HepG2 (cell line): ENCODE results near the gene LRFN2. TPM values are rescaled to one million over a fixed set of nuclear protein-coding genes. Genes with fewer than 3 reads are reported as not detected.

Experiments
- ATAC-seq: fragments of 200-7000 bp; cut with Tn5 transposase; 3 replicates; pipeline ENCODE4 v1.9.1; 2020; ENCODE audit warnings: mild to moderate bottlenecking, moderate library complexity
- BruUV-seq: library from RNA; stranded (reverse); fragments of 400-500 nt; replicated peaks from 2 replicates; lab custom pipeline; 2021; lab: Mats Ljungman, UMichigan
- CTCF ChIA-PET: fragments of 300-600 bp; formaldehyde crosslinking; extraction: SDS; loops from one replicate; lab custom pipeline; 2021; ENCODE audit warnings: low total read pairs, inconsistent platforms, low intra/inter-chr PET ratio; lab: Yijun Ruan, JAX
- POLR2A ChIA-PET: fragments of 350-600 bp; sonication (Branson Sonifier 250); formaldehyde crosslinking; loops from one replicate; lab custom pipeline; 2020; ENCODE audit warnings: antibody characterized with exemption, inconsistent platforms; lab: Yijun Ruan, JAX
- DNase-seq: peaks from one replicate; pipeline ENCODE4 v3.0.0-alpha.2; 2015; ENCODE audit warnings: low spot score
- FAIRE-seq: peaks from 3 replicates; lab custom pipeline; 2011; peaks lifted over from hg19 to GRCh38; lab: Jason Lieb, UNC
- H2AFZ ChIP-seq: one replicate; pipeline ENCODE4 v1.6.1; 2011; ENCODE audit warnings: low read length, inconsistent platforms
- H3K27ac ChIP-seq: fragments of 300-600 bp; 3 replicates; pipeline ENCODE4 v1.8.0; 2011; ENCODE audit warnings: mixed run types, mild to moderate bottlenecking, mixed read lengths, low read length, inconsistent platforms; ENCODE audit not compliant: insufficient read depth; ENCODE audit errors: extremely low read length
- H3K27me3 ChIP-seq, 2 experiments: fragments of 200-600 bp in 1 of 2; 2 replicates in 1 of 2; 3 replicates in 1 of 2; pipeline versions ENCODE4 v1.6.0 to v1.8.0; 2011; ENCODE audit warnings: low read length in 2 of 2, mild to moderate bottlenecking in 2 of 2, moderate library complexity in 2 of 2, inconsistent platforms in 1 of 2; ENCODE audit not compliant: insufficient read depth in 2 of 2, control insufficient read depth in 1 of 2
- H3K36me3 ChIP-seq, 2 experiments: fragments of 200-600 bp in 1 of 2; replicated peaks in 1 of 2; 2 replicates in 1 of 2; 3 replicates in 1 of 2; pipeline versions ENCODE4 v1.5.1 to v1.8.0; 2011; ENCODE audit warnings: low read length in 2 of 2, inconsistent platforms in 1 of 2; ENCODE audit not compliant: insufficient read depth in 2 of 2, control insufficient read depth in 1 of 2
- H3K4me1 ChIP-seq: 2 replicates; pipeline ENCODE4 v1.5.1; 2012; ENCODE audit warnings: low read length, inconsistent platforms; ENCODE audit not compliant: insufficient read depth
- H3K4me2 ChIP-seq: 2 replicates; pipeline ENCODE4 v1.6.0; 2011; ENCODE audit warnings: low read depth, low read length, inconsistent platforms
- H3K4me3 ChIP-seq, 3 experiments: fragments of 200-600 bp in 1 of 3; sonication (generic), shearing (Covaris generic) in 1 of 3; replicated peaks in 1 of 3; 2 replicates each; pipeline ENCODE4 v1.5.1; 2011 to 2016; ENCODE audit warnings: low read length in 3 of 3, inconsistent platforms in 2 of 3, low read depth in 2 of 3, mild to moderate bottlenecking in 2 of 3, control low read depth in 1 of 3, mixed read lengths in 1 of 3; ENCODE audit not compliant: insufficient read depth in 1 of 3
- H3K79me2 ChIP-seq: one replicate; pipeline ENCODE4 v1.6.1; 2011; ENCODE audit warnings: low read length, inconsistent platforms; ENCODE audit not compliant: insufficient read depth
- H3K9ac ChIP-seq: 2 replicates; pipeline ENCODE4 v1.6.0; 2011; ENCODE audit warnings: mild to moderate bottlenecking, low read depth, low read length, inconsistent platforms; ENCODE audit not compliant: insufficient read depth
- H3K9me3 ChIP-seq: 2 replicates; pipeline ENCODE4 v1.5.1; 2012; ENCODE audit warnings: mild to moderate bottlenecking, low read length
- H4K20me1 ChIP-seq: 2 replicates; pipeline ENCODE4 v1.6.0; 2011; ENCODE audit warnings: inconsistent platforms, mild to moderate bottlenecking, low read length, moderate library complexity; ENCODE audit not compliant: insufficient read depth
- ADNP ChIP-seq: sonication (generic); formaldehyde crosslinking; IDR thresholded peaks from 2 replicates; pipeline ENCODE4 v1.4.0; 2020; ENCODE audit warnings: missing genetic modification reagents
- ERF ChIP-seq: IDR thresholded peaks from 2 replicates; pipeline ENCODE4 v1.6.1; 2018; ENCODE audit warnings: missing biosample characterization, missing genetic modification reagents
- MED1 ChIP-seq: sonication (generic); formaldehyde crosslinking; IDR thresholded peaks from 2 replicates; pipeline ENCODE4 v1.4.0; 2020; ENCODE audit warnings: missing genetic modification reagents
- SIX1 ChIP-seq: sonication (generic); formaldehyde crosslinking; IDR thresholded peaks from 2 replicates; pipeline ENCODE4 v1.4.0; 2020; ENCODE audit warnings: missing genetic modification reagents, borderline replicate concordance
- TFDP2 ChIP-seq: sonication (generic); formaldehyde crosslinking; IDR thresholded peaks from 2 replicates; pipeline ENCODE4 v1.4.0; 2020; ENCODE audit warnings: missing genetic modification reagents
- ZBTB4 ChIP-seq: sonication (generic); formaldehyde crosslinking; IDR thresholded peaks from 2 replicates; pipeline ENCODE4 v1.4.0; 2020; ENCODE audit warnings: missing genetic modification reagents, mild to moderate bottlenecking, borderline replicate concordance
- ZNF292 ChIP-seq: sonication (generic); formaldehyde crosslinking; IDR thresholded peaks from 2 replicates; pipeline ENCODE4 v1.8.1; 2022; ENCODE audit warnings: mild to moderate bottlenecking, low read depth, missing genetic modification reagents, borderline replicate concordance
- ZNF713 ChIP-seq: sonication (generic); formaldehyde crosslinking; IDR thresholded peaks from 2 replicates; pipeline ENCODE4 v1.4.0; 2020; ENCODE audit warnings: mild to moderate bottlenecking, missing genetic modification reagents
- WGBS: methylation state at CpG from one replicate; pipeline ENCODE4 v1.1.6; 2017; ENCODE audit warnings: low lambda C conversion rate; 5-methylcytosine and 5-hydroxymethylcytosine counted together
- in situ Hi-C: cut with HindIII; loops from 2 replicates; pipeline ENCODE4 v1.10.0; 2017; ENCODE audit warnings: low pct_unique_long_range_greater_than_20kb; ENCODE audit not compliant: extremely low pct_ligation_motif_present
- intact Hi-C: fragments of 100-400 bp; cut with micrococcal nuclease; formaldehyde crosslinking; loops from one replicate; pipeline ENCODE4 v1.10.0; 2022; ENCODE audit not compliant: unreplicated experiment
- polyA plus RNA-seq, 8 experiments: library from polyadenylated mRNA; depleted of rRNA in 3 of 8; stranded (reverse) in 7 of 8; unstranded in 1 of 8; fragments of >200 nt; fragmentation: Illumina TruSeq in 4 of 8; extraction: Trizol in 4 of 8; gene quantifications; 2 replicates each; pipeline versions ENCODE4 v1.2.1 to v1.2.3, GENCODE V29; 2011 to 2016; ENCODE audit warnings: low read depth in 4 of 8, missing spikeins in 1 of 8, mixed read lengths in 1 of 8; ENCODE audit not compliant: insufficient read depth in 1 of 8
- total RNA-seq, 5 experiments: library from RNA; depleted of rRNA; stranded (reverse); fragments of >200 nt; fragmentation: Illumina TruSeq; extraction: Trizol; gene quantifications; 2 replicates each; pipeline ENCODE4 v1.2.3, GENCODE V29; 2016; ENCODE audit warnings: low read depth in 1 of 5

Gene LRFN2
- total and polyA plus RNA-seq, 2 of the 13 experiments (the other 11 are each of a cell fraction or from before 2014, with no cell fraction given), result not detected

GRCh38 chr6:40386200-40386599 lies 201.0 kb downstream of the LRFN2 start:
- Histone ChIP-seq H3K4me3 (no peak overlapping the region), H3K4me2 (no peak overlapping the region), H3K27me3 (peaks cover 0 to 3% of the 10 kb centered on the region in 2 experiments; a peak in 2 of 5 replicates), H3K36me3 (no peaks in the 10 kb centered on the region), H4K20me1 (no peaks in the 10 kb centered on the region), H3K27ac (no peak overlapping the region), H3K9ac (no peak overlapping the region), H3K4me1 (no peaks in the 10 kb centered on the region), H2AFZ (no peak overlapping the region), H3K9me3 (no peaks in the 10 kb centered on the region), H3K79me2 (no peaks in the 10 kb centered on the region)
- no peak for DNase-seq
- intact Hi-C loops, result no loop called here
- FAIRE-seq, result no peak
- CTCF ChIA-PET, result no interaction called here
- BruUV-seq, result no TSS peak
- POLR2A ChIA-PET, result no interaction called here
- in situ Hi-C loops, result no loop called here
- TF ChIP-seq ADNP (CRISPR knock-in tag), result no peak
- no peak for TF ChIP-seq SIX1
- no peak for TF ChIP-seq MED1
- TF ChIP-seq ZNF292 (CRISPR knock-in tag), result no peak
- TF ChIP-seq ZNF713 (CRISPR knock-in tag), result no peak
- no peak for TF ChIP-seq ZBTB4 (CRISPR knock-in tag)
- no peak for TF ChIP-seq TFDP2 (CRISPR knock-in tag)
- TF ChIP-seq ERF (CRISPR knock-in tag), result no peak
- ATAC-seq, result no peak
- 6% methylated on average over 3 of the region's 3 CpGs for WGBS
